ENCODE results near the gene PIM3.
"Not testable (repeated sequence)": the region's sequence is repeated elsewhere in the genome, so short reads cannot be mapped to it uniquely, and the experiment has no call there.

PIM3 gene

GRCh38 chr22:49977578-49977977, 17.0 kb downstream of the PIM3 start:
- TF ChIP-seq CTCF (IDR thresholded peaks at IDR 0.05; ENCODE audit: control insufficient read depth, insufficient read depth, low read depth, low read length, missing control alignments): no peak
- DNase-seq (ENCODE audit: low read depth): no peak

GRCh38 chr22:49979587-49980264, 19.2 kb downstream of the PIM3 start:
- TF ChIP-seq CTCF (IDR thresholded peaks at IDR 0.05; ENCODE audit: control insufficient read depth, insufficient read depth, low read depth, low read length, missing control alignments): peak; percentile 56
- no peak overlapping the region for H3K4me3 ChIP-seq (ENCODE audit: control insufficient read depth, low read depth, low read length)
- DNase-seq (ENCODE audit: low read depth): no peak

More at GRCh38 chr22:49977578-49977977, 17.0 kb downstream of the PIM3 start:
- no peak overlapping the region for H3K4me3 ChIP-seq (ENCODE audit: control insufficient read depth, low read depth, low read length)

- H3K4me3 ChIP-seq (ENCODE audit: control insufficient read depth, low read depth, low read length); DNase-seq (ENCODE audit: low read depth): not testable (repeated sequence)
Observed at GRCh38 chr22:49981799-49982198, 21.2 kb downstream of the PIM3 start.

GRCh38 chr22:49983148-49984042, 22.8 kb downstream of the PIM3 start:
- TF ChIP-seq CTCF (IDR thresholded peaks at IDR 0.05; ENCODE audit: control insufficient read depth, insufficient read depth, low read depth, low read length, missing control alignments): peak; percentile 9
- H3K4me3 ChIP-seq (ENCODE audit: control insufficient read depth, low read depth, low read length): no peak overlapping the region
- DNase-seq (ENCODE audit: low read depth): no peak

- no peak for DNase-seq (ENCODE audit: low read depth)
- TF ChIP-seq CTCF (IDR thresholded peaks at IDR 0.05; ENCODE audit: control insufficient read depth, insufficient read depth, low read depth, low read length, missing control alignments): no peak
- no peak overlapping the region for H3K4me3 ChIP-seq (ENCODE audit: control insufficient read depth, low read depth, low read length)
Observed at GRCh38 chr22:49986325-49986724, 25.8 kb downstream of the PIM3 start.

GRCh38 chr22:49989826-49990225, 29.3 kb downstream of the PIM3 start:
- not testable (repeated sequence) for H3K4me3 ChIP-seq (ENCODE audit: control insufficient read depth, low read depth, low read length); DNase-seq (ENCODE audit: low read depth)

GRCh38 chr22:49991167-49991566, 30.6 kb downstream of the PIM3 start:
- no peak for TF ChIP-seq CTCF (IDR thresholded peaks at IDR 0.05; ENCODE audit: control insufficient read depth, insufficient read depth, low read depth, low read length, missing control alignments)
- H3K4me3 ChIP-seq (ENCODE audit: control insufficient read depth, low read depth, low read length): no peak overlapping the region
- DNase-seq (ENCODE audit: low read depth): no peak

Measured in AG09309 (cell line).